Neural progenitor cell (in vitro differentiated cells): Measurements from ENCODE around the gene OTOP2.

Source experiments
- CTCF ChIP-seq: fragments of 200-600 bp; sonication (generic); IDR thresholded peaks from 2 replicates; pipeline ENCODE4 v1.5.1; 2017; ENCODE audit warnings: antibody characterized with exemption, mild to moderate bottlenecking
- EZH2 ChIP-seq: fragments of 200-600 bp; sonication (generic); IDR thresholded peaks from 2 replicates; pipeline ENCODE4 v1.6.1; 2017; ENCODE audit warnings: antibody characterized with exemption, mild to moderate bottlenecking, moderate library complexity

- TF ChIP-seq CTCF (no peak), EZH2 (no peak)
Observed at GRCh38 chr17:74962622-74963394, 38.7 kb downstream of the OTOP2 start.
